ENCODE data around the gene PNMT.

DNA sequence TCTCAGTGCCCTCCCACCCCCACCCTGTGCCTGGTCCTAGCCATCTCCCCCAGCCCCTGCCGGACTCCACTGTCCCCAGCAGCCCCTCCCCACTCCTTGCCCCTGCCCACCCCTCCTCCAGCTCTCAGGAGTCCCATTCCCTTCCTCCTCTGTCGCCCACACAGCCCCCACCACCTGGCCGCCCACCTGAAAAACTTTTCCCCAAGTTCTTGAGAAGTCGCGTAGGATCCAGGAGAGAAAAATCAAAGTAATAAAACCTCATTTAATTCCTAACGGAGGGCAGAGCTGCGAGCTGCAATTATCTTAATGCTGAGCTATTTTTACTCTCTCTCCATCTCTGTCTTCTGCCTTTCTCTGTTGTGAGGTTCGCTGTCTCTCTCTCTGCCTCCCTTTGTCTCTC is 43.9 kb upstream of the PNMT start:
- TF ChIP-seq, protein P1, sequence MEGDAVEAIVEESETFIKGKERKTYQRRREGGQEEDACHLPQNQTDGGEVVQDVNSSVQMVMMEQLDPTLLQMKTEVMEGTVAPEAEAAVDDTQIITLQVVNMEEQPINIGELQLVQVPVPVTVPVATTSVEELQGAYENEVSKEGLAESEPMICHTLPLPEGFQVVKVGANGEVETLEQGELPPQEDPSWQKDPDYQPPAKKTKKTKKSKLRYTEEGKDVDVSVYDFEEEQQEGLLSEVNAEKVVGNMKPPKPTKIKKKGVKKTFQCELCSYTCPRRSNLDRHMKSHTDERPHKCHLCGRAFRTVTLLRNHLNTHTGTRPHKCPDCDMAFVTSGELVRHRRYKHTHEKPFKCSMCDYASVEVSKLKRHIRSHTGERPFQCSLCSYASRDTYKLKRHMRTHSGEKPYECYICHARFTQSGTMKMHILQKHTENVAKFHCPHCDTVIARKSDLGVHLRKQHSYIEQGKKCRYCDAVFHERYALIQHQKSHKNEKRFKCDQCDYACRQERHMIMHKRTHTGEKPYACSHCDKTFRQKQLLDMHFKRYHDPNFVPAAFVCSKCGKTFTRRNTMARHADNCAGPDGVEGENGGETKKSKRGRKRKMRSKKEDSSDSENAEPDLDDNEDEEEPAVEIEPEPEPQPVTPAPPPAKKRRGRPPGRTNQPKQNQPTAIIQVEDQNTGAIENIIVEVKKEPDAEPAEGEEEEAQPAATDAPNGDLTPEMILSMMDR (conservative IDR thresholded peaks at IDR 0.05), result no peak
- TF ChIP-seq EZH2 (IDR thresholded peaks at IDR 0.05; ENCODE audit: low read depth), result no peak
